LNCaP clone FGC (cell line): ENCODE data around the gene RPL3.

Source experiments
- DNase-seq: peaks from one replicate; pipeline ENCODE4 v3.0.0-alpha.2; 2011; ENCODE audit warnings: low read depth
- H3K4me3 ChIP-seq: 2 replicates; pipeline ENCODE4 v1.5.1; 2011; ENCODE audit warnings: mild to moderate bottlenecking, low read depth, low read length, control low read depth
- TF ChIP-seq, protein P1 (sequence below): IDR thresholded peaks from 2 replicates; pipeline ENCODE4 v1.5.1; 2012; ENCODE audit warnings: mild to moderate bottlenecking; ENCODE audit not compliant: control insufficient read depth, insufficient read depth; ENCODE audit errors: extremely low read depth

The RPL3 gene

DNA sequence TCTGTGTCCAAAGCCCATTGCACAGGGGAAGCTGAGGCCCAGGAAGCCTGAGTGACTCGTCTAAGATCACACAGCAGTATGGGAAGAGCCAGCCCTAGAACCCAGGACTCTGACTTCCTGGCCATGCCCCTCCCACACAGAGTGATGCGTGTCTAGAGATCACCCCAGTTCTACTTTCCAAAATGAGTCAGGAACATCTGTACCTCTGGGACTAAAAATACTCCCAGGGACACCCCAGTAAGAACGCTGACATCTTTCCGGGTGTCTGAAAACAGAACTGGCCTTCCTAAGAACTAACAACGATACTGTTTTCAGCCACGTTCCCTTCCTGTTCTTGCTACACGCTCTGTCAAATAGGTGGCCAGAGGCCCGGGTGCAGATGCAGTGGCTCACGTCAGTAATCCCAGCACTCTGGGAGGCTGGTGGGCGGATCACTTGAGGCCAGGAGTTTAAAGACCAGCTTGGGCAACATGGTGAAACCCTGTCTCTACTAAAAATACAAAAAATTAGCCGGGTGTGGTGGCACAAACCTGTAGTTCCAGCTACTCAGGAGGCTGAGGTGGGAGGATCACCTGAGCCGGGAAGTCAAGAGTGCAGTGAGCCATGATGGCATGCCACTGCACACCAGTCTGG lies 52.9 kb downstream of the RPL3 start:
- TF ChIP-seq, protein P1, sequence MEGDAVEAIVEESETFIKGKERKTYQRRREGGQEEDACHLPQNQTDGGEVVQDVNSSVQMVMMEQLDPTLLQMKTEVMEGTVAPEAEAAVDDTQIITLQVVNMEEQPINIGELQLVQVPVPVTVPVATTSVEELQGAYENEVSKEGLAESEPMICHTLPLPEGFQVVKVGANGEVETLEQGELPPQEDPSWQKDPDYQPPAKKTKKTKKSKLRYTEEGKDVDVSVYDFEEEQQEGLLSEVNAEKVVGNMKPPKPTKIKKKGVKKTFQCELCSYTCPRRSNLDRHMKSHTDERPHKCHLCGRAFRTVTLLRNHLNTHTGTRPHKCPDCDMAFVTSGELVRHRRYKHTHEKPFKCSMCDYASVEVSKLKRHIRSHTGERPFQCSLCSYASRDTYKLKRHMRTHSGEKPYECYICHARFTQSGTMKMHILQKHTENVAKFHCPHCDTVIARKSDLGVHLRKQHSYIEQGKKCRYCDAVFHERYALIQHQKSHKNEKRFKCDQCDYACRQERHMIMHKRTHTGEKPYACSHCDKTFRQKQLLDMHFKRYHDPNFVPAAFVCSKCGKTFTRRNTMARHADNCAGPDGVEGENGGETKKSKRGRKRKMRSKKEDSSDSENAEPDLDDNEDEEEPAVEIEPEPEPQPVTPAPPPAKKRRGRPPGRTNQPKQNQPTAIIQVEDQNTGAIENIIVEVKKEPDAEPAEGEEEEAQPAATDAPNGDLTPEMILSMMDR, result no peak
- DNase-seq, result no peak
- H3K4me3 ChIP-seq, result no peak overlapping the region

DNA sequence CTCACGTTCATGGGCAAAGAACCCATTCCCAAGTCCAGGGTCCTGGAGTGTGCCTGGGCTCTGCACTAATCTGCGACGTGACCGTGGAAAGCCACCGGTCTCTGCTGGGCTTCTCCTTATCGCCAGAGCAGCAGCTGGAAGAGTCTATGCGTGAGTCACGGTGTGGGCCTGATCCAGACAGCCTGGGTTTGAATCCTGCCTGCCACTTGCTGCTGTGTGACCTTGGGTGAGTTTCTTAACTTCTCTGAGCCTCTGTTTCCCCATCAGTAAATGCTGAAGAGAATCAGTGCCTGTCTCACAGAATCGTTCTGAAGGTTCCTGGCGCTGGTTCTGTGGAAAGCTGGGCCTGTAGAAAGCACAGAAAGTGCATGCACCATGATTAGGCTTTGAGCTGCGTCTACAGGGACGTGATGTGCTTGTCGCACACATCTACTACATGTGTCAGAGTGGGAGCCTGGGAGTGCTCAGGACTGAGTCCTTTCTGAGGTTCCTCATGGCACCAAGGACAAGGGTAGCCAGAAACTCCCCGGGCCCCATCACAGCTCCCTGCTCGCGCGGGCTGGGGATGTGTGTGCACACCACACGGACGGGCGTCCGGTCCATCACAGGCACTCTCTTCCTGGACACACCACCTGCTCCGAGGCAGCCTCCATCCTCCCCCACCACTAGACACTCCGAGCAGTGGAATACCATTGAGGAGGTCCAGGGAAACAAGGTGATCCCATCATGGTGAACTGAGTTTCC lies 54.1 kb downstream of the RPL3 start:
- no peak overlapping the region for H3K4me3 ChIP-seq
- TF ChIP-seq, protein P1, result no peak
- DNase-seq, result no peak

DNA sequence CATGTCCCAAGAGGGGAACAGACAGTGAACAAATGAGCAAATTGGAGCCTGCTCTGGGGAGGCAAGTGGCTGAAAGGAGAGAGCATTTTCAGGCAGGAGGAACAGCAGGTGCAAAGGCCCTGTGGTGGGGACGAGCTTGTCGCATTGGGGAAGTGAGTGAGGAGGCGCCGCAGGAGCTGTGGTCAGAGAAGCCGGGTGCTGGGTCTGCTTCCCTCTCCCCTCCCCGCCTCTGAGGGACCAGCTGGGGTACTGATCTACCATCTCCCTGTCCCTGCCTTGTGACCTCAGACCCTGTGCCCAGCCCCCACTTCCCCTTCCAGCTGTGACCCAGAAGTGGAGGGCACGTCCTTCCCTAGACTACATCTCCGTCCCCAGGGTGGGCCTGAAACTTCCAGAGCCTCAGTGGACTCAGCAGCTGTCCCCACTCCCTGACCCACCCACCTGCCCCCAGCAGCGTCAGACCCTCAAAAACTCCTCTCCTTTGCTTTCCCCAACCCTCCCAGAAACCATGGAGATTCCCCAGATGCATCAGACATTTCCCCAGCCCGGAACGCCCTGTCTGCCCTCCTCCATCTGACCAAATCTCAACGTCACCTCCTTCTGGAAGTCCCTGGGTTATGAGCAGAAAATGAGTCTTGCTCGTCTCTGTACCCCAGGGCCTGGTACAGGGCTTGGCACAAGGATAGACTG lies 54.9 kb downstream of the RPL3 start:
- DNase-seq, result no peak
- TF ChIP-seq, protein P1, result no peak

DNA sequence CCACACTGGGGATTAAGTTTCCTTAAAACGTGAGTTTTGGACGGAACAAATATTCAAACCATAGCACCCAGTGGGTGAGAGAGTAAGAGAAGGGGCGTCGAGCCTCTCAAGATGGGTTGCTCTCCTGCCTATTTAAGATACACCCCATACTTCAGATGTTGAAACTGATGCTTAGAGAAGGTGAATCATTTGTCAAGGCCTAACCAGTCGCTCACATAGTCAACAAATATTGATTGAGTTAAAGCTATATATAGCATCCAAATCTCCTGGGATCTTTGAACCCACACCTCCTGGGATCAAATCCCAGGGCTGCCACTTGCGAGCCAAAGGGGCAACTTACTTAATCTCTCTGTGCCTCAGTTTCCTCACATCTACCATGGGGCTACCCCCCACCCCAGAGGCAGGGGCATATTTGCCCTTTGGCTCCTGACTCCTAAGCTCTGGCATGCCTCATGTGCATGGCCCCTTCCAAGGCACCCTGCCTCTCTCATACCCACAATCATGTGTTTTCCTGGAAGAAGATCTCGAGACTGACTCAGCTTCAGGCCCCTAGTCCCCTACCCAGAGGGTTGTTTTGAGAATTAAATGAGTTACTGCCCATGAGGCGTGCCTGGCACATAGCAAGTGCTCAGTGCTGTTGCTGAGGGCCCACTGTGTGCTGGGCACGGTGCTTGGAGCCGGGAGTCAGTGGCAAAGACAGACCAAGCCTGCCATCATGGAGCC lies 55.6 kb downstream of the RPL3 start:
- no peak for DNase-seq
- H3K4me3 ChIP-seq, result no peak overlapping the region
- TF ChIP-seq, protein P1, result no peak

More for the DNA sequence above, 54.9 kb downstream of the RPL3 start:
- H3K4me3 ChIP-seq, result no peak overlapping the region
